Measurements from ENCODE around the gene STAP1. TPM values are rescaled to one million over a fixed set of nuclear protein-coding genes. Genes with fewer than 3 reads are reported as not detected.
"Not testable (repeated sequence)": the region's sequence is repeated elsewhere in the genome, so short reads cannot be mapped to it uniquely, and the experiment has no call there.

STAP1 gene
- total and polyA plus RNA-seq, 2 donors = 0.23 to 0.63 TPM

- Histone ChIP-seq H3K4me1 (ENCODE audit: insufficient read depth) (no peaks in the 10 kb centered on the region), H3K36me3 (ENCODE audit: insufficient read depth) (no peaks in the 10 kb centered on the region), H3K4me3 (ENCODE audit: low read depth, low read length) (peak within 1 kb of the TSS; percentile 86), H3K27ac (ENCODE audit: low read depth) (peak within 1 kb of the TSS; percentile 86)
- under 1% methylated on average over 53 of the region's 53 CpGs for WGBS
- peak; percentile 94 for DNase-seq (ENCODE audit: extremely low spot score)
Measured at GRCh38 chr4:67545199-67546003, 13.1 kb upstream of the STAP1 start, which contains the start of gene CENPC. CENPC (minus strand) TSS chr4:67545503; CDS start chr4:67545355, 148 bp downstream.

DNA sequence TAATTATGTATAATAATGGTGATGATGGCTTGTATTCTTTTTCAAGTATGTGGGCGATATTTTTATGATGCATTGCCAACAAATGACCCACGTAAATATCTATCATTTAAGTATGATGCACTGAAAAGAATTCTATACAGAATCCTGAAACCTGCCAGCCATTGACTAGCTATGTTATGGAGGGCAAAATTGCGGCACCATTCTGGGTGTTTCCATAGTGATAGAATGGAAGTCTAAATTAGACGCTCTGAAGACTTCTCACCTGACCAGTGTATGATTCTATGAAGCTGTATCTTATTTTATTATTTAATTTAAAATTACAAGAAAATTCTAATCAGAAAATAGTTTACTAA lies 12.5 kb upstream of the STAP1 start:
- DNase-seq (ENCODE audit: extremely low spot score) = no peak
- peak overlapping the region; percentile 86 for H3K4me3 ChIP-seq (ENCODE audit: low read depth, low read length)
- no peaks in the 10 kb centered on the region for H3K4me1 ChIP-seq (ENCODE audit: insufficient read depth)
- H3K27ac ChIP-seq (ENCODE audit: low read depth) = no peak overlapping the region
- WGBS = 36% methylated on average over 4 of the region's 4 CpGs
- no peaks in the 10 kb centered on the region for H3K36me3 ChIP-seq (ENCODE audit: insufficient read depth)

DNA sequence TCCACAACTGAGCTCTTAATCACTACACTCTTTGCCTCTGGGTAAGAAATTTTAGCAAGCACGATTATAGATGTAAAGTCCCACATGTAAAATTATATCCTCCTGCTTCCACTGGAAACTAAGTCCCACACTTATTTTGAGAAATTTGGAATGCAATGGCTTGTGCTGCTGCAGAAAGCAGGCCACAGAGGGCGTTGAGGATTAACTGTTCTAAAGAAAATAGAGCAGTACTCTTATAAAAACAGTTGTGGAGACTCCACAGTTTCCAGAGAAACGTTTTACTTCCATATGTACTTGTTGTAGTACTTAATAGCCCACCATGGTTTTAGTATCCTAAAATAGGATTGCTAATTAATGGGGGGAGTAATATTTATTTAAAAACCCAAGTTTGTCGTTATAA lies 11.6 kb upstream of the STAP1 start:
- Histone ChIP-seq H3K36me3 (ENCODE audit: insufficient read depth) (no peaks in the 10 kb centered on the region), H3K4me3 (ENCODE audit: low read depth, low read length) (no peak overlapping the region), H3K4me1 (ENCODE audit: insufficient read depth) (no peaks in the 10 kb centered on the region), H3K27ac (ENCODE audit: low read depth) (no peak overlapping the region)
- 47% methylated on average over 4 of the region's 4 CpGs for WGBS
- DNase-seq (ENCODE audit: extremely low spot score) = no peak

GRCh38 chr4:67549123-67549522 lies 9.4 kb upstream of the STAP1 start:
- DNase-seq (ENCODE audit: extremely low spot score) = no peak
- Histone ChIP-seq H3K27ac (ENCODE audit: low read depth) (no peak overlapping the region), H3K36me3 (ENCODE audit: insufficient read depth) (no peaks in the 10 kb centered on the region), H3K4me3 (ENCODE audit: low read depth, low read length) (no peak overlapping the region), H3K4me1 (ENCODE audit: insufficient read depth) (no peaks in the 10 kb centered on the region)
- WGBS = 22% methylated on average over 1 of the region's 1 CpG

- Histone ChIP-seq H3K36me3 (ENCODE audit: insufficient read depth) (no peaks in the 10 kb centered on the region), H3K27ac (ENCODE audit: low read depth) (no peak overlapping the region), H3K4me3 (ENCODE audit: low read depth, low read length) (no peak overlapping the region), H3K4me1 (ENCODE audit: insufficient read depth) (no peaks in the 10 kb centered on the region)
- DNase-seq (ENCODE audit: extremely low spot score) = no peak
Measured at GRCh38 chr4:67550451-67550850, 8.1 kb upstream of the STAP1 start.

DNA sequence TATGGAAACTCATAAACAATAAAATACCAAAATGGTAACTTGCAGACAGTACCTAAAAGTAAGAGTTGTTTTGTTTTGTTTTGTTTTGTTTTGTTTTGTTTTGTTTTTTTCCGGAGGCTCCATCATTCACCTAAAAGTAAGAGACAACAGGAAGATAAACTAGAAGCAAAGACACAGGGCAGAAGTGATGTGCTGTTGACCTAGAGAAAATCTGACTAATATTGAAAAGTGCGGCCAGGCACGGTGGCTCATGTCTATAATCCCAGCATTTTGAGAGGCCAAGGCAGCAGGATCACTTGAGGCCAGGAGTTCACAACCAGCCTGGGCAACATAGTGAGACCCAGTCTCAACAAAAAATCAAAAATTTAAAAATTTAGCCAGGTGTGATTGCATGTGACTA lies 7.7 kb upstream of the STAP1 start:
- Histone ChIP-seq H3K4me3 (ENCODE audit: low read depth, low read length) (no peak overlapping the region), H3K27ac (ENCODE audit: low read depth) (no peak overlapping the region), H3K4me1 (ENCODE audit: insufficient read depth) (no peaks in the 10 kb centered on the region), H3K36me3 (ENCODE audit: insufficient read depth) (no peaks in the 10 kb centered on the region)
- 93% methylated on average over 3 of the region's 3 CpGs for WGBS
- no peak for DNase-seq (ENCODE audit: extremely low spot score)

DNA sequence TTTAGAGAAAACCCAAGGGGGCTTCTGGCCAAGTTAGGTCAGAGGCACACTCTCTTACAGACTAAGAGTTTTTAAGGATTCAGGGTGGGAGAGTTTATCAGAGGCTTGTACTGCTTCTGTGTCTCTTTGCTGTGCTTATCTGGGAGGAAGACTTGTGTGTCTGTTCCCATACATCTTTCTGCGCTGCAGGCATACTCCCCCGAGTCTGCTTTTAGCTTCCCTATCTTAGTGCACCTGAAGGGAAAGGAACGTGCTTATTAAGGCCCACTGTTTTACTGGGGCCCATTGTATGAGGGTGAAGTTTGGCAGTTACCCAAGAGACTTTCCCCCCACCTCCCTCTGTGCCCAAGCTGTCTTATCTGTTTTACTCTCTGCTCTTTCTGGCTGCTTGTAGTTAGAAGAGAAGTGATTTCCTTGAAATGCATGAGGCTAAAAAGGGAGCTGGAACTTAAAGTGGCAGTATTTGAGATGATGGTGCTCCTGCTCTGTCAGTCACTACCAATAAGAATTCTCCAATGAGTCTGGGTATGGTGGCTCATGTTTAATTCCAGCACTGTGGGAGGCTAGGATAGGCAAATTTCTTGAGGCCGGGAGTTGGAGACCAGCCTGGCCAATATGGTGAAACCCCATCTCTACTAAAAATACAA lies 6.3 kb upstream of the STAP1 start:
- not testable (repeated sequence) for H3K4me1 ChIP-seq (ENCODE audit: insufficient read depth); DNase-seq (ENCODE audit: extremely low spot score); H3K36me3 ChIP-seq (ENCODE audit: insufficient read depth); H3K4me3 ChIP-seq (ENCODE audit: low read depth, low read length); H3K27ac ChIP-seq (ENCODE audit: low read depth)
- WGBS = 61% methylated on average over 4 of the region's 4 CpGs

DNA sequence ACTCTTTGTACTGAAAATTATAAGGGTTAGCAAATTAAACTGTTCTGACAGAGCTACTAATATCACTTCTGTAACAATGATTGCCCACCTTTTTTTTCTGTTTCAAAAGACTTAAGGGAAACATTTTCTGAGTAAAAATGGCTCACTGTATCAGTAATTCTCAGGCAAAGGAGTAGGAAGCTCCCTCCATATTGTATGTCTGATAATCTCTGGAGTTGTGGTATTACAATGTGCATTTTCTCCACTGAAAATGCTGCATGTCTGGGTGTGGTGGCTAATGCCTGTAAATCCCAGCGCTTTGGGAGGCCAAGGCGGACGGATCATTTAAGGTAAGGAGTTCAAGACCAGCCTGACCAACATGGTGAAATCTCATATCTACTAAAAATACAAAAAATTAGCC lies 4.4 kb upstream of the STAP1 start:
- 75% methylated on average over 3 of the region's 3 CpGs for WGBS
- no peak for DNase-seq (ENCODE audit: extremely low spot score)
- Histone ChIP-seq H3K36me3 (ENCODE audit: insufficient read depth) (no peaks in the 10 kb centered on the region), H3K4me3 (ENCODE audit: low read depth, low read length) (no peak overlapping the region), H3K27ac (ENCODE audit: low read depth) (no peak overlapping the region), H3K4me1 (ENCODE audit: insufficient read depth) (no peaks in the 10 kb centered on the region)

- Histone ChIP-seq H3K4me3 (ENCODE audit: low read depth, low read length) (no peak overlapping the region), H3K36me3 (ENCODE audit: insufficient read depth) (no peaks in the 10 kb centered on the region), H3K4me1 (ENCODE audit: insufficient read depth) (no peaks in the 10 kb centered on the region), H3K27ac (ENCODE audit: low read depth) (no peak overlapping the region)
- DNase-seq (ENCODE audit: extremely low spot score) = no peak
- WGBS = 70% methylated on average over 3 of the region's 3 CpGs
Measured at GRCh38 chr4:67555447-67555846, 3.1 kb upstream of the STAP1 start.

DNA sequence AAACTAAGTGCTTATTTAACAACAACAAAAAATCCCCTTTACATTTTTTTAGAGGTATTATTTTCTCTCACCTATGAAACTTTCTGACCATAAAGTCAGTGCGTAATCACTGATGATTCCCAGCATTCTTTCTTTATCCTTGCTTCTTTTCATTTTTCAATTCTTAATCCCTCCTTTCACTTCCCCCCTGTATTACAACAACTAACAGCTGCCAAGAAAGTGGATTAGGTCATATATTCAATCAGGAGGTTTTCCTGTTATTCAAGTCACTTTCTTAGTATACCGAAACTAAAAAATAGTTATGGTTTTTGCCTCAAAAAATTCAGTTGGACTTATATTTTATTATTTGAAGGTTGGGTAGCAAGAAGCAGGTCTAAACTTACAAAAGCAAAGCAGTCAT lies 2.1 kb upstream of the STAP1 start:
- no peak overlapping the region for H3K4me3 ChIP-seq (ENCODE audit: low read depth, low read length)
- DNase-seq (ENCODE audit: extremely low spot score) = no peak
- no peaks in the 10 kb centered on the region for H3K36me3 ChIP-seq (ENCODE audit: insufficient read depth)
- H3K27ac ChIP-seq (ENCODE audit: low read depth) = no peak overlapping the region
- no peaks in the 10 kb centered on the region for H3K4me1 ChIP-seq (ENCODE audit: insufficient read depth)
- 23% methylated on average over 2 of the region's 2 CpGs for WGBS

- no peaks in the 10 kb centered on the region for H3K4me1 ChIP-seq (ENCODE audit: insufficient read depth)
- no peak overlapping the region for H3K4me3 ChIP-seq (ENCODE audit: low read depth, low read length)
- no peak overlapping the region for H3K27ac ChIP-seq (ENCODE audit: low read depth)
- no peaks in the 10 kb centered on the region for H3K36me3 ChIP-seq (ENCODE audit: insufficient read depth)
- no peak for DNase-seq (ENCODE audit: extremely low spot score)
Measured at GRCh38 chr4:67565284-67565683, 6.8 kb downstream of the STAP1 start.

DNA sequence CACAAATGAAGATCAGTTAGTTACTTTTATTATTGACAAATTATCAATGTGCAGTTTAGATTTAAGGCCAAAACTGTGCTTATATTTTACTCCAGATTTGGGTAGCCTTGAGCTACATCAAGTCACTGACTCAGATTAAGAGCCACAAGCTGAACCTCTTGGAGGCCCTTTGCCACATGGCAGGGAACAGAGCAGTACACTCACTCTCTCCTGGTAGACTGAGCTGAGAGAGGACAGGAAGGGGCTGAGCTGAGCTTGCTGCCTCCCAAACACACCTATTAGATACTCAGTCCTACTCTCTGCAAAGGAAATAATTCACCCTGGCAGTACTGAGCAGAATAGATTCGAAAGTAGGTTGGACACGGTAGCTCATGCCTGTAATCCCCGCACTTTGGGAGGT lies 7.8 kb downstream of the STAP1 start:
- DNase-seq (ENCODE audit: extremely low spot score) = no peak
- Histone ChIP-seq H3K27ac (ENCODE audit: low read depth) (no peak overlapping the region), H3K4me3 (ENCODE audit: low read depth, low read length) (no peak overlapping the region), H3K36me3 (ENCODE audit: insufficient read depth) (no peaks in the 10 kb centered on the region), H3K4me1 (ENCODE audit: insufficient read depth) (no peaks in the 10 kb centered on the region)
- 87% methylated on average over 3 of the region's 3 CpGs for WGBS

DNA sequence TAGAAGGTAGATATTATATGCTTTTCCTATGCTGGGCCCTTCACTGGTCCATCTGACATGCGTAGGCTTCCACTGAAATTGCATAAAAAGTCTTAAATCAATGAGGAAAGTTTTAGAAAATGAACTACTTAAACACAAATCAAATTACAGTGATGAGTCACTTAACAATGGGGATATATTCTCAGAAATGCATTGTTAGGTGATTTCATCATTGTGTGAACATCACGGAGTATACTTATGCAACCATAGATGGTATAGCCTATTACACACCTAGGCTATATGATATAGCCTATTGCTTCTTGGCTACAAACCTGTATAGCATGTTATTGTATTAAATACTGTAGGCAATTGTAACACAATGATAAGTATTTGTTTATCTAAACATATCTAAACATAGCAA lies 10.3 kb downstream of the STAP1 start:
- no peaks in the 10 kb centered on the region for H3K36me3 ChIP-seq (ENCODE audit: insufficient read depth)
- 94% methylated on average over 2 of the region's 2 CpGs for WGBS
- H3K4me1 ChIP-seq (ENCODE audit: insufficient read depth) = no peaks in the 10 kb centered on the region
- H3K4me3 ChIP-seq (ENCODE audit: low read depth, low read length) = no peak overlapping the region
- H3K27ac ChIP-seq (ENCODE audit: low read depth) = no peak overlapping the region
- no peak for DNase-seq (ENCODE audit: extremely low spot score)

DNA sequence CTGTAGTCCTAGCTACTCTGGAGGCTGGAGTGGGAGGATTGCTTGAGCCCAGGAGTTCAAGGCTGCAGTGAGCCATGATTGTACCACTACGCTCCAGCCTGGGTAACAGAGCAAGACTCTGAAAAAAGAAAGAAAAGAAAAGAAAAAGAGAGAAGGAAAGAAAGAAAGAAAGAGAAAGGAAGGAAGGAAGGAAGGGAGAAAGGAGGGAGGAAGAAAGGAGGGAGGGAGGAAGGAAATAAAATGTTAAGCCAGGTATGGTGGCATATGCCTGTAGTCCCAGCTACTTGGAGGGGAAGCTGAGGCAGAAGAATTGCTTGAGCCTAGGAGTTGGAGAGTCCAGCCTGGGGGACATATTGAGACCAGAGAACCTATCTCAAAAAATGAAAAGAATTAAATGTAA lies 12.0 kb downstream of the STAP1 start:
- Histone ChIP-seq H3K27ac (ENCODE audit: low read depth) (no peak overlapping the region), H3K4me3 (ENCODE audit: low read depth, low read length) (no peak overlapping the region), H3K36me3 (ENCODE audit: insufficient read depth) (no peaks in the 10 kb centered on the region), H3K4me1 (ENCODE audit: insufficient read depth) (no peaks in the 10 kb centered on the region)
- WGBS = 94% methylated on average over 1 of the region's 1 CpG
- DNase-seq (ENCODE audit: extremely low spot score) = no peak

All from urinary bladder (tissue), 4 donors.